MCF 10A (cell line): ENCODE measurements around the gene CCNT1. TPM values are rescaled to one million over a fixed set of nuclear protein-coding genes. Genes with fewer than 3 reads are reported as not detected.
A peak's percentile ranks its signal among the peaks of the same experiment; 100 is the strongest.

Source experiments
- BruUV-seq: library from RNA; stranded (reverse); fragments of 400-500 nt; replicated peaks from 2 replicates; lab custom pipeline; 2021; lab: Mats Ljungman, UMichigan
- CTCF ChIA-PET: fragments of 300-600 bp; sonication (Branson Sonifier 250); formaldehyde crosslinking; extraction: SDS; loops from one replicate; lab custom pipeline; 2021; ENCODE audit warnings: antibody characterized with exemption, inconsistent platforms; lab: Yijun Ruan, JAX
- POLR2A ChIA-PET: fragments of 300-600, 350-650 bp; sonication (Branson Sonifier 250); formaldehyde crosslinking; extraction: SDS; loops from one replicate; lab custom pipeline; 2020; ENCODE audit warnings: antibody characterized with exemption, inconsistent platforms; lab: Yijun Ruan, JAX
- DNase-seq: peaks from one replicate; pipeline ENCODE4 v3.0.0-alpha.2; 2018; ENCODE audit not compliant: unreplicated experiment
- H3K27ac Mint-ChIP-seq: one replicate; pipeline ENCODE4 v1.8.0; 2022; ENCODE audit warnings: mild to moderate bottlenecking, low read depth, mixed read lengths; ENCODE audit not compliant: unreplicated experiment
- H3K27me3 Mint-ChIP-seq: one replicate; pipeline ENCODE4 v1.8.0; 2022; ENCODE audit warnings: mixed read lengths; ENCODE audit not compliant: insufficient read depth, unreplicated experiment
- H3K36me3 Mint-ChIP-seq: one replicate; pipeline ENCODE4 v1.8.0; 2022; ENCODE audit warnings: mild to moderate bottlenecking, moderate library complexity, mixed read lengths; ENCODE audit not compliant: insufficient read depth, unreplicated experiment
- H3K4me1 Mint-ChIP-seq: one replicate; pipeline ENCODE4 v1.8.0; 2022; ENCODE audit warnings: mixed read lengths; ENCODE audit not compliant: insufficient read depth, unreplicated experiment
- H3K4me3 Mint-ChIP-seq: one replicate; pipeline ENCODE4 v1.8.0; 2022; ENCODE audit warnings: mild to moderate bottlenecking, moderate library complexity, mixed read lengths; ENCODE audit not compliant: unreplicated experiment
- H3K9me3 Mint-ChIP-seq: one replicate; pipeline ENCODE4 v1.8.0; 2022; ENCODE audit warnings: mixed read lengths; ENCODE audit not compliant: unreplicated experiment
- intact Hi-C: fragments of 100-400 bp; cut with micrococcal nuclease; formaldehyde crosslinking; loops from 2 replicates; pipeline ENCODE4 v1.14.1; 2022
- microRNA-seq: library from miRNA; unstranded; fragments of <30 nt; microRNA quantifications from one replicate; pipeline ENCODE4 v1.2.0, GENCODE V29; 2022
- total RNA-seq: library from RNA; stranded (reverse); gene quantifications from 2 replicates; pipeline ENCODE4 v1.2.3, GENCODE V29; 2022
- TF ChIP-seq, protein P1 (sequence below): fragments of 200-600 bp; IDR thresholded peaks from one replicate; pipeline ENCODE4 v1.8.0; 2022; ENCODE audit warnings: antibody characterized with exemption, mild to moderate bottlenecking; ENCODE audit not compliant: unreplicated experiment

Gene CCNT1
- total RNA-seq, 1 experiment from 2014 or later: 55.1 TPM

DNA sequence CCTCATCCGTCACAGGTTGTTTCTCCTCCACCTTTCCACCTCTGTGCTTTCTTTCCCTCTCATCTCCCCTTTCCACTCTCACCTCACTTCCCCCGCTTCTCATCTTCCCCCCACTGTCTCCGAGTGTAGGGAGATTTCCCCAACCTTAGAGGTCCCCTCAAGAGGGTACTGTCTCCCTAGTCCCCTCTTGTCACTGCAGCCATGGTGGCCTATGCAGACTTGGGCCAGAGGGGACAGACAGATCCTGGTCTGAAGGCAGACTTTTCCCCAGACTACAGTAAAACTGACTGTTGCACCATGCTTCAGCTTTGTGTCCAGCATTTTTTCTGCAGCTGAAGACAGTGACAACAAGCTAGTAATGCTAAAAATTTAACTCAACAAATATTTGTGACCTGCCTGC is 75.7 kb downstream of the CCNT1 start:
- POLR2A ChIA-PET: interaction anchor here (0.6 to 0.7 kb wide), 2 partner anchors 19 to 535 kb away, joined by 3 read pairs; partner anchors contain the start of gene SENP1
- H3K27ac Mint-ChIP-seq: no peak overlapping the region
- H3K4me1 Mint-ChIP-seq: no peaks in the 10 kb centered on the region
- BruUV-seq: no TSS peak
- DNase-seq: no peak
- CTCF ChIA-PET: interaction anchor here (1.0 kb wide), 1 partner anchor 23 kb away, joined by 3 read pairs; no protein-coding TSS in a partner anchor
- peaks cover 27% of the 10 kb centered on the region for H3K36me3 Mint-ChIP-seq
- H3K27me3 Mint-ChIP-seq: no peaks in the 10 kb centered on the region
- TF ChIP-seq, protein P1, sequence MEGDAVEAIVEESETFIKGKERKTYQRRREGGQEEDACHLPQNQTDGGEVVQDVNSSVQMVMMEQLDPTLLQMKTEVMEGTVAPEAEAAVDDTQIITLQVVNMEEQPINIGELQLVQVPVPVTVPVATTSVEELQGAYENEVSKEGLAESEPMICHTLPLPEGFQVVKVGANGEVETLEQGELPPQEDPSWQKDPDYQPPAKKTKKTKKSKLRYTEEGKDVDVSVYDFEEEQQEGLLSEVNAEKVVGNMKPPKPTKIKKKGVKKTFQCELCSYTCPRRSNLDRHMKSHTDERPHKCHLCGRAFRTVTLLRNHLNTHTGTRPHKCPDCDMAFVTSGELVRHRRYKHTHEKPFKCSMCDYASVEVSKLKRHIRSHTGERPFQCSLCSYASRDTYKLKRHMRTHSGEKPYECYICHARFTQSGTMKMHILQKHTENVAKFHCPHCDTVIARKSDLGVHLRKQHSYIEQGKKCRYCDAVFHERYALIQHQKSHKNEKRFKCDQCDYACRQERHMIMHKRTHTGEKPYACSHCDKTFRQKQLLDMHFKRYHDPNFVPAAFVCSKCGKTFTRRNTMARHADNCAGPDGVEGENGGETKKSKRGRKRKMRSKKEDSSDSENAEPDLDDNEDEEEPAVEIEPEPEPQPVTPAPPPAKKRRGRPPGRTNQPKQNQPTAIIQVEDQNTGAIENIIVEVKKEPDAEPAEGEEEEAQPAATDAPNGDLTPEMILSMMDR: no peak
- H3K9me3 Mint-ChIP-seq: no peaks in the 10 kb centered on the region
- intact Hi-C loops: no loop called here
- no peak overlapping the region for H3K4me3 Mint-ChIP-seq

DNA sequence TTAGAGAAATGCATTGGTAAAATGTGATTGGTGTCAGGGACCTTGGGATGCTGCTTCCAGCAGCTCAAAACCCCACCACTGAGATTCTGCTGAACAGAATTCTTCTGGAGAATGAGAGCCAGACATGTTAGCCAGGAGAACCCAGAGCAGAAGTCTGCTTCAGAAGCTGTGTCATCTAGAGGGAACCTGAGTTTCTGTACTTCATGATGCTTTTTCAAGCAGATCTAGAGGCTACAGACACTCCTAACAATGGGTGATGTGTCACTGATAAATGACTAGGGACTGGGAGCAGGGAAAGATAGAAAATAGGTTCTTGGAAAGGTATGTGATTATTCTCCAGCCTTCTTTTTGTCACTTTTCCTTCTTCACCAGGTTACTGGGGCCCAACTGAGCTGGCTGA is 76.1 kb downstream of the CCNT1 start:
- TF ChIP-seq, protein P1: no peak
- H3K27ac Mint-ChIP-seq: no peak overlapping the region
- intact Hi-C loops: no loop called here
- ChIA-PET CTCF (interaction anchor here (1.0 kb wide), 1 partner anchor 22 kb away, joined by 3 read pairs; no protein-coding TSS in a partner anchor), POLR2A (no interaction called here)
- BruUV-seq: no TSS peak
- peaks cover 27% of the 10 kb centered on the region for H3K36me3 Mint-ChIP-seq
- no peaks in the 10 kb centered on the region for H3K9me3 Mint-ChIP-seq
- no peak overlapping the region for H3K4me3 Mint-ChIP-seq
- DNase-seq: no peak
- no peaks in the 10 kb centered on the region for H3K27me3 Mint-ChIP-seq
- H3K4me1 Mint-ChIP-seq: no peaks in the 10 kb centered on the region

Small RNA genes lying within 50 kb of the gene (microRNA-seq; reads per million reads assigned to microRNA genes)
- gene MIR1291: 3.8 reads per million, percentile 29 among the genes with 10 or more reads in this experiment

Other genes with a start within 250 kb of the CCNT1 start
- gene ANP32D, start 244.1 kb downstream of the CCNT1 start, total RNA-seq: not detected in 2 replicates
- 1.5 and 1.9 TPM in 2 replicates for gene C12orf54, start 234.2 kb downstream of the CCNT1 start, total RNA-seq
- not detected in 2 replicates for gene OR8S1, start 191.1 kb downstream of the CCNT1 start, total RNA-seq
- not detected in 2 replicates for gene LALBA, start 146.7 kb downstream of the CCNT1 start, total RNA-seq
- gene KANSL2, start 34.5 kb downstream of the CCNT1 start, total RNA-seq: 35.3 and 44.2 TPM in 2 replicates
- 21.9 and 33.2 TPM in 2 replicates for gene ADCY6, start 72.4 kb upstream of the CCNT1 start, total RNA-seq
- 6.9 and 7.0 TPM in 2 replicates for gene CACNB3, start 101.8 kb upstream of the CCNT1 start, total RNA-seq
- gene DDX23, start 135.5 kb upstream of the CCNT1 start, total RNA-seq: 67.8 and 88.4 TPM in 2 replicates
- gene RND1, start 149.2 kb upstream of the CCNT1 start, total RNA-seq: 1.0 and 1.2 TPM in 2 replicates
- gene FKBP11, start 208.8 kb upstream of the CCNT1 start, total RNA-seq: 11.0 and 13.1 TPM in 2 replicates
- 117 and 129 TPM in 2 replicates for gene ARF3, start 240.8 kb upstream of the CCNT1 start, total RNA-seq